Cardiac fibroblast (primary cell): ENCODE measurements around the gene KLF3.
A peak's percentile ranks its signal among the peaks of the same experiment; 100 is the strongest.

Experiments used
- DNase-seq, 2 donors: peaks; one replicate each; pipeline versions ENCODE4 v3.0.0 to v3.0.0-alpha.2; 2010; ENCODE audit warnings: low read depth in 2 of 2
- H3K4me3 ChIP-seq, 2 donors: replicated peaks in 1 of 2; 1 replicate in 1 of 2; 2 replicates in 1 of 2; pipeline ENCODE4 v1.5.1; 2011; ENCODE audit warnings: low read depth in 2 of 2, low read length in 2 of 2, mild to moderate bottlenecking in 2 of 2, moderate library complexity in 1 of 2
- CTCF ChIP-seq: IDR thresholded peaks from one replicate; pipeline ENCODE4 v1.5.1; 2011; ENCODE audit warnings: low read depth, mild to moderate bottlenecking, low read length, inconsistent platforms

KLF3 gene

DNA sequence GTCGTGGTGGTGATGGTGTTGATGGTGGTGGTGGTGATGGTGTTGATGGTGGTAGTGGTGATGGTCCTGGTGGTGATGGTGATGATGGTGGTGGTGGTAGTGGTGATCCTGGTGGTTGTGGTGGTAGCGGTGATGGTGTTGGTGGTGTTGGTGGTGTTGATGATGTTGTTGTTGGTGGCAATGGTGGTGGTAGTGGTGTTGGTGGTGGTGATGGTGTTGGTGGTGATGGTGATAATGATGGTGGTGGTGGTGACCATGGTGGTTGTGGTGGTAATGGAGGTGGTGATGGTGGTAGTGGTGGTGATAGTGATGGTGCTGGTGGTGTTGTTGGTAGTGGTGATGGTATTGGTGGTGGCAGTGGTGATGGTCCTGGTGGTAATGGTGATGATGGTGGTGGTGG lies 69.7 kb downstream of the KLF3 start:
- H3K4me3 ChIP-seq, result no peak overlapping the region
- DNase-seq, result no peak
- TF ChIP-seq CTCF, result no peak

GRCh38 chr4:38734446-38734845 lies 70.4 kb downstream of the KLF3 start:
- no peak for DNase-seq
- TF ChIP-seq CTCF, result no peak

DNA sequence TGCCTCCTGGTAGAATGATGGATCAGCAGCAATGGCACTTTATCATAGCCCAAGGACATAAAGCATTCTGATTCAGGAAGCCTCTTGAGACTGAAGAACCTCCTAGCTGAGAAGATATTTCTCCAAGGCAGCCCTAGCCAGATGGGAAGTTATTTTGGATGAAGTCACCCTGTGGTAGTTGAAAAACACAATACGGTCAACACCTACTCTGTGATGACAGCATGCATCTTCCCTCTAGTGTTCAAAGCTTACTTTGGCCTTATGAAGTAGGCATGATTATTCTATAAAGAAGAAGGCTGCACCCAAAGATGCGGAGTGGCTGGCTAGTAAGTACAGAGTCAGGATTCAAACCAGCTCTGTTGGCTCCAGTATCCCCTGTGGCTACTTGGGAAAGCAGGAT lies 70.9 kb downstream of the KLF3 start:
- peak; percentile 2 for TF ChIP-seq CTCF
- peak in 1 of 2 donors; percentile 33 for DNase-seq
- H3K4me3 ChIP-seq, result no peak overlapping the region

More at GRCh38 chr4:38734446-38734845, 70.4 kb downstream of the KLF3 start:
- H3K4me3 ChIP-seq, result no peak overlapping the region

DNA sequence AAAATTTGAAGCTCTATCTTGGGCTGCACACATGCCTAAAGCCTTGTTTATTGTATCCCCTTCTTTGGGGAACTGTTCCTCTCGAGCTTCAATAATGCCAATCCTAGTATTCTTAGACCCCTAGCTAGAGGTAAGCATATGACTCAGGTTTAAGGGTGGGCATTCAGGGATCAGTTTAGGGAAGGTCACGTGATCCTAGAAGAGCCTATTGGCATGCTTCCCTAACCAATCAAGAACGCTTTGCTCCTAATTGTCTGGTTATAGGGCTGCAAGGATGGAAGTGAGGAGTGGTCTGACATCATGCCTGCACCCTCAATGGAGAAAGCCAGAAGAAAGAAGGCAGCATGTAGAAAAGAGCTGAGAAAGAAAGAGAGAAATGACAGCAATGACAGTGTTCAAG lies 71.9 kb downstream of the KLF3 start:
- no peak for DNase-seq
- no peak for TF ChIP-seq CTCF
- H3K4me3 ChIP-seq, result no peak overlapping the region

DNA sequence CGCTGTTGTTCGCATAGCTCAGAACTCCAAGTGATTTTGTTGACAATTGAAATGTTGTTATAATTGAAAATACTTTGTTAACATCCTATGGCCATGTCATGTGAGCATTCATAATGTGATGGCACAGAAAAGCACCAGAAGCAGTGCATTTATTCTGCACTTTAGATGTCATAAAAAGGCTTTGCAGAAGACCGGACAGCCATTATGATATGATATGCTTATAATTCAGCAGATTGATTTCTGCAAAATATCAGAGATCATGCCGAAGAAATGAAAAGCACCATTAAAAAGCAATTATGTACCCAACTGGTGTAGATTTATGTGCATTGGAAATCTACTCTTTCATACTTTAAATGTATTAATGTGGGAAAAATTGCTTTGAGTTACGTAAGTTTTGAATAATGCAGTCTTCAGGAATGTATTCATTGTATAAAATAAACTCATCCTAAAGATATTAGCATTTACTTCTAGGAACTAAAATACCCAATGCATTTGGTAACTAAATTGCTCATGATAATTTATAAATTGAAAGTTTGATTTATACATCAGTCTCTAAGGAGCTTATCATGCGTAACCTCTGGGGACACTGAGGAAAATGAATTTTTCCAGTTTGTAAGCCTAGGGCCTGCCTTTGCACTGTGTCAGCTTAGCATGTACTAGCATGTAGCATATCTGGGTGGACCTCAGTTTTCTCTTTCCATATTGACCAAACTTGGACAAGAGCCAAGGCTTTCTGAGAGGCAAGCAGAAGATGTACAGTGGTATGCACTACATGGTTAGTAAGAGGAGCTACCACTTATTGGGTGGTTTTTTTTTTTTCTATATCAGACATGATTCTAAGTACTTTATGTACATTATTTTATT lies 75.2 kb downstream of the KLF3 start:
- TF ChIP-seq CTCF, result no peak
- no peak overlapping the region for H3K4me3 ChIP-seq
- DNase-seq, result no peak

GRCh38 chr4:38740303-38740702 lies 76.3 kb downstream of the KLF3 start:
- TF ChIP-seq CTCF, result no peak
- DNase-seq, result no peak
- no peak overlapping the region for H3K4me3 ChIP-seq
